K562 (cell line): ENCODE results near the gene AIPL1. TPM values are rescaled to one million over a fixed set of nuclear protein-coding genes. Genes with fewer than 3 reads are reported as not detected.

Experiments used
- ATAC-seq: fragments of 200-7000 bp; cut with Tn5 transposase; 3 replicates; pipeline ENCODE4 v1.9.1; 2020; ENCODE audit warnings: moderate library complexity
- BruUV-seq: library from RNA; stranded (reverse); fragments of 400-500 nt; replicated peaks from 2 replicates; lab custom pipeline; 2021; lab: Mats Ljungman, UMichigan
- CTCF ChIA-PET: fragments of 300-600 bp; formaldehyde crosslinking; extraction: SDS; loops from one replicate; lab custom pipeline; 2021; ENCODE audit warnings: low intra/inter-chr PET ratio; lab: Yijun Ruan, JAX
- POLR2A ChIA-PET: fragments of 300-600, 350-650 bp; sonication (Branson Sonifier 250); formaldehyde crosslinking; extraction: SDS; loops from one replicate; lab custom pipeline; 2021; ENCODE audit warnings: antibody characterized with exemption, inconsistent platforms; lab: Yijun Ruan, JAX
- DNase-seq, 4 experiments: peaks; one replicate each; pipeline versions ENCODE4 v3.0.0 to v3.0.0-alpha.2; 2011 to 2018; ENCODE audit warnings: low spot score in 3 of 4, mixed read lengths in 3 of 4; ENCODE audit errors: extremely low read depth in 1 of 4
- FAIRE-seq: peaks from 2 replicates; lab custom pipeline; 2011; peaks lifted over from hg19 to GRCh38; lab: Jason Lieb, UNC
- H2AFZ ChIP-seq: 2 replicates; pipeline ENCODE4 v1.6.0; 2011; ENCODE audit warnings: low read depth, low read length, control low read depth, inconsistent platforms
- H3K27ac ChIP-seq: fragments of 200-600 bp; 3 replicates; pipeline ENCODE4 v1.8.0; 2011; ENCODE audit warnings: low read depth, mild to moderate bottlenecking, control low read depth, inconsistent platforms, low read length, moderate library complexity, mixed read lengths; ENCODE audit errors: extremely low read depth
- H3K27me3 ChIP-seq, 2 experiments: fragments of 300-600 bp in 1 of 2; 2 replicates in 1 of 2; 3 replicates in 1 of 2; pipeline versions ENCODE4 v1.6.0 to v1.8.0; 2011; ENCODE audit warnings: inconsistent platforms in 2 of 2, low read length in 2 of 2, mild to moderate bottlenecking in 1 of 2, mixed read lengths in 1 of 2, moderate library complexity in 1 of 2; ENCODE audit not compliant: control insufficient read depth in 2 of 2, insufficient read depth in 2 of 2
- H3K36me3 ChIP-seq: fragments of 300-600 bp; 3 replicates; pipeline ENCODE4 v1.8.0; 2011; ENCODE audit warnings: mild to moderate bottlenecking, low read length, inconsistent platforms; ENCODE audit not compliant: control insufficient read depth, insufficient read depth
- H3K4me1 ChIP-seq, 2 experiments: fragments of 200-600 bp in 1 of 2; replicated peaks in 1 of 2; 2 replicates in 1 of 2; 3 replicates in 1 of 2; pipeline versions ENCODE4 v1.5.1 to v1.8.0; 2011; ENCODE audit warnings: inconsistent platforms in 2 of 2, low read length in 2 of 2, mild to moderate bottlenecking in 1 of 2, mixed read lengths in 1 of 2, moderate library complexity in 1 of 2; ENCODE audit not compliant: control insufficient read depth in 2 of 2, insufficient read depth in 2 of 2
- H3K4me2 ChIP-seq: 2 replicates; pipeline ENCODE4 v1.6.1; 2011; ENCODE audit warnings: low read length, control low read depth, inconsistent platforms, mixed read lengths; ENCODE audit not compliant: insufficient read depth
- H3K4me3 ChIP-seq: fragments of 200-600 bp; sonication (generic), shearing (Covaris generic); 2 replicates; pipeline ENCODE4 v1.5.1; 2016; ENCODE audit warnings: control low read depth, inconsistent platforms
- H3K79me2 ChIP-seq: fragments of 200-600 bp; 3 replicates; pipeline ENCODE4 v1.8.0; 2011; ENCODE audit warnings: low read length, inconsistent platforms; ENCODE audit not compliant: control insufficient read depth, insufficient read depth
- H3K9ac ChIP-seq, 2 experiments: 2 replicates each; pipeline versions ENCODE4 v1.6.0 to v1.6.1; 2011; ENCODE audit warnings: low read depth in 2 of 2, low read length in 2 of 2, control low read depth in 1 of 2, inconsistent platforms in 1 of 2, mild to moderate bottlenecking in 1 of 2, mixed read lengths in 1 of 2; ENCODE audit not compliant: insufficient read depth in 1 of 2
- H3K9me1 ChIP-seq: one replicate; pipeline ENCODE4 v1.6.0; 2011; ENCODE audit warnings: inconsistent platforms, mild to moderate bottlenecking, low read length, moderate library complexity; ENCODE audit not compliant: control insufficient read depth, insufficient read depth
- H3K9me3 ChIP-seq: replicated peaks from 2 replicates; pipeline ENCODE4 v1.5.1; 2011; ENCODE audit warnings: low read depth, low read length, inconsistent platforms; ENCODE audit not compliant: control insufficient read depth, insufficient read depth
- H4K20me1 ChIP-seq: replicated peaks from 2 replicates; pipeline ENCODE4 v1.6.1; 2011; ENCODE audit warnings: low read length, inconsistent platforms, mixed read lengths; ENCODE audit not compliant: control insufficient read depth, insufficient read depth
- BACH1 ChIP-seq: fragments of 200-800 bp; sonication (Bioruptor generic); IDR thresholded peaks from 2 replicates; pipeline ENCODE4 v1.6.1; 2016; ENCODE audit warnings: missing genetic modification characterization, missing compliant biosample characterization
- CCAR2 ChIP-seq: fragments of 200-400 bp; formaldehyde crosslinking; IDR thresholded peaks from 2 replicates; pipeline ENCODE4 v1.6.1; 2017; ENCODE audit warnings: mild to moderate bottlenecking, low read depth, low read length
- CTBP1 ChIP-seq: fragments of 450-650 bp; IDR thresholded peaks from 2 replicates; pipeline ENCODE4 v1.6.1; 2016; ENCODE audit warnings: borderline replicate concordance
- HMG20B ChIP-seq: fragments of 250-450 bp; sonication (Bioruptor Pico); IDR thresholded peaks from 2 replicates; pipeline ENCODE4 v1.5.0; 2021; ENCODE audit warnings: mild to moderate bottlenecking
- HNRNPUL1 ChIP-seq: fragments of 200-400 bp; formaldehyde crosslinking; IDR thresholded peaks from 2 replicates; pipeline ENCODE4 v1.6.1; 2017; ENCODE audit warnings: low read length
- KAT2B ChIP-seq: IDR thresholded peaks from one replicate; pipeline ENCODE4 v1.6.1; 2012; ENCODE audit warnings: low read depth, mild to moderate bottlenecking, control low read depth, inconsistent platforms, low read length, moderate library complexity
- KAT7 ChIP-seq: sonication (generic); formaldehyde crosslinking; IDR thresholded peaks from 2 replicates; pipeline ENCODE4 v1.8.0; 2022; ENCODE audit warnings: missing genetic modification reagents, mild to moderate bottlenecking, borderline replicate concordance
- MAFG ChIP-seq: fragments of 450-650 bp; conservative IDR thresholded peaks from 2 replicates; pipeline ENCODE4 v1.6.1; 2016; ENCODE audit warnings: missing genetic modification characterization, missing compliant biosample characterization
- MCM3 ChIP-seq: fragments of 450-650 bp; IDR thresholded peaks from 2 replicates; pipeline ENCODE4 v1.6.1; 2016
- POLR2B ChIP-seq: fragments of 450-650 bp; IDR thresholded peaks from 2 replicates; pipeline ENCODE4 v1.6.1; 2018; ENCODE audit warnings: low read depth; ENCODE audit not compliant: partially characterized antibody
- ZFP30 ChIP-seq: fragments of 250-450 bp; sonication (Bioruptor Pico); IDR thresholded peaks from 2 replicates; pipeline ENCODE4 v1.8.0; 2022; ENCODE audit warnings: moderate library complexity, mild to moderate bottlenecking, inconsistent platforms, borderline replicate concordance
- ZNF133 ChIP-seq: fragments of 250-450 bp; sonication (Bioruptor Pico); IDR thresholded peaks from 2 replicates; pipeline ENCODE4 v1.4.0; 2020; ENCODE audit warnings: mild to moderate bottlenecking
- ZNF699 ChIP-seq: fragments of 250-450 bp; sonication (Bioruptor Pico); IDR thresholded peaks from 2 replicates; pipeline ENCODE4 v1.8.0; 2021; ENCODE audit warnings: mild to moderate bottlenecking, moderate library complexity; ENCODE audit not compliant: insufficient replicate concordance
- WGBS: fragments of 100-300 bp; shearing (Covaris generic); methylation state at CpG from one replicate; pipeline ENCODE4 v1.1.6; 2016; ENCODE audit warnings: low coverage, mixed read lengths; ENCODE audit not compliant: insufficient coverage; ENCODE audit errors: missing lambda C conversion rate; 5-methylcytosine and 5-hydroxymethylcytosine counted together
- in situ Hi-C: fragments of 300-500 bp; cut with MboI; formaldehyde crosslinking; loops from 4 replicates; pipeline ENCODE4 v1.15.0; 2018; ENCODE audit warnings: inconsistent platforms, mixed read lengths
- intact Hi-C: fragments of 100-400 bp; cut with micrococcal nuclease; formaldehyde crosslinking; loops from 2 replicates; pipeline ENCODE4 v1.14.2; 2022
- polyA plus RNA-seq, 8 experiments: library from polyadenylated mRNA; depleted of rRNA in 4 of 8; stranded (reverse) in 5 of 8; unstranded in 3 of 8; fragments of >200 nt; fragmentation: Nextera tagmentation in 2 of 8; fragmentation: Illumina TruSeq in 1 of 8; extraction: Ambion mirVana in 2 of 8; extraction: Trizol in 1 of 8; gene quantifications; 2 replicates each; pipeline versions ENCODE4 v1.2.1 to v1.2.3, GENCODE V29; 2011 to 2014; ENCODE audit warnings: inconsistent platforms in 1 of 8, missing spikeins in 1 of 8
- total RNA-seq, 7 experiments: library from RNA; depleted of rRNA in 6 of 7; stranded (reverse); fragments of >200 nt in 6 of 7; fragmentation: Illumina TruSeq in 2 of 7; extraction: Trizol in 2 of 7; gene quantifications; 2 replicates each; pipeline versions ENCODE4 v1.2.1 to v1.2.3, GENCODE V29; 2011 to 2021; ENCODE audit warnings: low replicate concordance in 1 of 7
- TF ChIP-seq, protein P1 (sequence below): fragments of 450-650 bp; IDR thresholded peaks from 2 replicates; pipeline ENCODE4 v1.6.1; 2016; ENCODE audit warnings: mild to moderate bottlenecking
- TF ChIP-seq, protein P2 (sequence below): sonication (generic); formaldehyde crosslinking; IDR thresholded peaks from 2 replicates; pipeline ENCODE4 v1.9.0; 2022; ENCODE audit warnings: mild to moderate bottlenecking, missing genetic modification reagents
- TF ChIP-seq, protein P3 (sequence below), 2 experiments: fragments of 450-650 bp; IDR thresholded peaks; 2 replicates each; pipeline ENCODE4 v1.6.1; 2018; ENCODE audit warnings: mild to moderate bottlenecking in 2 of 2, low read depth in 1 of 2; ENCODE audit not compliant: partially characterized antibody in 2 of 2

AIPL1 gene
- total and polyA plus RNA-seq, 9 of the 15 experiments (the other 6 are each of a cell fraction or from before 2014, with no cell fraction given): not detected

DNA sequence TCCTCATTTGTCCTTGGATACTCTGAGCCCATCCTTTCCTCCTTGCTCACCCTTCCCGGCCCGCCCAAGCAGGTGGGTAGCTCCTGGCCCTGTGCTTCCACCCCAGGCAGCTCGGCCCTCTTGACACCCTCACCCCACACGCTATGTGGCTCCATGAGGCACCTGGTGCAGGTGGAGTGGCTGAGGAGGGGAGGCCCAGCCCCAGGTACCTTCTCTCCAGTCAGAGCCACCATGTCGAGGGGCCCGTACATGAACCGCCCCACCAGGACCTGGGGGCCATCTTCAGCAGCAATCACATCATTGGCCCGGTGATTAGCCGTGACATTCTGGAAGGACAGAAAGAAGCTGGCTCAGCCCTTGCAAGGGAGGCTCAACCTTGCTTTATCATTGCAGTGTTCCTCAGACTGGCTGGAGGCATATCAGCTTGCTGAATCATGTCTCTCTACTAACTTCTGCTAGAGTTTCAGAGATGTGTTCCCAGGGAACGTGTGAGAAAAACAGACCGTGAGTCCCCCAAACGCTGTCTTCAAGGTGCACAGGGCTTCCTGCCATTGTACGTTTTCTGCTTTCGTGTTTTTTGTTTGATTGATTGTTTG is 29.6 kb upstream of the AIPL1 start:
- peaks cover 0 to 9% of the 10 kb centered on the region in 2 experiments; a peak in 2 of 5 replicates for H3K27me3 ChIP-seq
- peak in 2 of 4 experiments; percentile 21 to 29 for DNase-seq
- no peaks in the 10 kb centered on the region for H3K9me3 ChIP-seq
- CTCF ChIA-PET: no interaction called here
- H2AFZ ChIP-seq: no peak overlapping the region
- H3K36me3 ChIP-seq: no peaks in the 10 kb centered on the region
- H3K79me2 ChIP-seq: no peaks in the 10 kb centered on the region
- WGBS: 8% methylated on average over 9 of the region's 14 CpGs
- no TSS peak for BruUV-seq
- no peaks in the 10 kb centered on the region for H3K9me1 ChIP-seq
- no peak overlapping the region for H3K4me3 ChIP-seq
- peak overlapping the region; percentile 18; the same call in 1 of the 2 replicates for H3K4me2 ChIP-seq
- no peak overlapping the region for H3K9ac ChIP-seq
- peak; percentile 26 for FAIRE-seq
- no peak overlapping the region for H3K27ac ChIP-seq
- intact Hi-C loops: no loop called here
- in situ Hi-C loops: no loop called here
- POLR2A ChIA-PET: interaction anchor here (0.5 to 0.7 kb wide), 3 partner anchors 12 to 1150 kb away, joined by 3 read pairs; partner anchors contain the start of gene FXR2
- no peaks in the 10 kb centered on the region for H4K20me1 ChIP-seq
- peaks cover 12 to 18% of the 10 kb centered on the region in 2 experiments; a peak in 4 of 5 replicates for H3K4me1 ChIP-seq
- ATAC-seq: peak; percentile 68
- peak; percentile 65 for TF ChIP-seq MAFG (tag)
- no peak for TF ChIP-seq HNRNPUL1
- TF ChIP-seq, protein P1, sequence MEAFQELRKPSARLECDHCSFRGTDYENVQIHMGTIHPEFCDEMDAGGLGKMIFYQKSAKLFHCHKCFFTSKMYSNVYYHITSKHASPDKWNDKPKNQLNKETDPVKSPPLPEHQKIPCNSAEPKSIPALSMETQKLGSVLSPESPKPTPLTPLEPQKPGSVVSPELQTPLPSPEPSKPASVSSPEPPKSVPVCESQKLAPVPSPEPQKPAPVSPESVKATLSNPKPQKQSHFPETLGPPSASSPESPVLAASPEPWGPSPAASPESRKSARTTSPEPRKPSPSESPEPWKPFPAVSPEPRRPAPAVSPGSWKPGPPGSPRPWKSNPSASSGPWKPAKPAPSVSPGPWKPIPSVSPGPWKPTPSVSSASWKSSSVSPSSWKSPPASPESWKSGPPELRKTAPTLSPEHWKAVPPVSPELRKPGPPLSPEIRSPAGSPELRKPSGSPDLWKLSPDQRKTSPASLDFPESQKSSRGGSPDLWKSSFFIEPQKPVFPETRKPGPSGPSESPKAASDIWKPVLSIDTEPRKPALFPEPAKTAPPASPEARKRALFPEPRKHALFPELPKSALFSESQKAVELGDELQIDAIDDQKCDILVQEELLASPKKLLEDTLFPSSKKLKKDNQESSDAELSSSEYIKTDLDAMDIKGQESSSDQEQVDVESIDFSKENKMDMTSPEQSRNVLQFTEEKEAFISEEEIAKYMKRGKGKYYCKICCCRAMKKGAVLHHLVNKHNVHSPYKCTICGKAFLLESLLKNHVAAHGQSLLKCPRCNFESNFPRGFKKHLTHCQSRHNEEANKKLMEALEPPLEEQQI: no peak
- no peak for TF ChIP-seq POLR2B
- TF ChIP-seq ZNF699 (CRISPR knock-in tag): no peak
- no peak for TF ChIP-seq ZNF133 (CRISPR knock-in tag)
- no peak for TF ChIP-seq ZFP30 (CRISPR knock-in tag)
- TF ChIP-seq, protein P2, sequence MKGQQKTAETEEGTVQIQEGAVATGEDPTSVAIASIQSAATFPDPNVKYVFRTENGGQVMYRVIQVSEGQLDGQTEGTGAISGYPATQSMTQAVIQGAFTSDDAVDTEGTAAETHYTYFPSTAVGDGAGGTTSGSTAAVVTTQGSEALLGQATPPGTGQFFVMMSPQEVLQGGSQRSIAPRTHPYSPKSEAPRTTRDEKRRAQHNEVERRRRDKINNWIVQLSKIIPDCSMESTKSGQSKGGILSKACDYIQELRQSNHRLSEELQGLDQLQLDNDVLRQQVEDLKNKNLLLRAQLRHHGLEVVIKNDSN (CRISPR knock-in tag): no peak
- no peak for TF ChIP-seq CTBP1
- TF ChIP-seq BACH1 (tag): no peak
- TF ChIP-seq, protein P3, sequence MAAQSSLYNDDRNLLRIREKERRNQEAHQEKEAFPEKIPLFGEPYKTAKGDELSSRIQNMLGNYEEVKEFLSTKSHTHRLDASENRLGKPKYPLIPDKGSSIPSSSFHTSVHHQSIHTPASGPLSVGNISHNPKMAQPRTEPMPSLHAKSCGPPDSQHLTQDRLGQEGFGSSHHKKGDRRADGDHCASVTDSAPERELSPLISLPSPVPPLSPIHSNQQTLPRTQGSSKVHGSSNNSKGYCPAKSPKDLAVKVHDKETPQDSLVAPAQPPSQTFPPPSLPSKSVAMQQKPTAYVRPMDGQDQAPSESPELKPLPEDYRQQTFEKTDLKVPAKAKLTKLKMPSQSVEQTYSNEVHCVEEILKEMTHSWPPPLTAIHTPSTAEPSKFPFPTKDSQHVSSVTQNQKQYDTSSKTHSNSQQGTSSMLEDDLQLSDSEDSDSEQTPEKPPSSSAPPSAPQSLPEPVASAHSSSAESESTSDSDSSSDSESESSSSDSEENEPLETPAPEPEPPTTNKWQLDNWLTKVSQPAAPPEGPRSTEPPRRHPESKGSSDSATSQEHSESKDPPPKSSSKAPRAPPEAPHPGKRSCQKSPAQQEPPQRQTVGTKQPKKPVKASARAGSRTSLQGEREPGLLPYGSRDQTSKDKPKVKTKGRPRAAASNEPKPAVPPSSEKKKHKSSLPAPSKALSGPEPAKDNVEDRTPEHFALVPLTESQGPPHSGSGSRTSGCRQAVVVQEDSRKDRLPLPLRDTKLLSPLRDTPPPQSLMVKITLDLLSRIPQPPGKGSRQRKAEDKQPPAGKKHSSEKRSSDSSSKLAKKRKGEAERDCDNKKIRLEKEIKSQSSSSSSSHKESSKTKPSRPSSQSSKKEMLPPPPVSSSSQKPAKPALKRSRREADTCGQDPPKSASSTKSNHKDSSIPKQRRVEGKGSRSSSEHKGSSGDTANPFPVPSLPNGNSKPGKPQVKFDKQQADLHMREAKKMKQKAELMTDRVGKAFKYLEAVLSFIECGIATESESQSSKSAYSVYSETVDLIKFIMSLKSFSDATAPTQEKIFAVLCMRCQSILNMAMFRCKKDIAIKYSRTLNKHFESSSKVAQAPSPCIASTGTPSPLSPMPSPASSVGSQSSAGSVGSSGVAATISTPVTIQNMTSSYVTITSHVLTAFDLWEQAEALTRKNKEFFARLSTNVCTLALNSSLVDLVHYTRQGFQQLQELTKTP (IDR thresholded peaks at IDR 0.05; ENCODE audit: low read depth in 1 of 2, partially characterized antibody in 2 of 2): no peak
- TF ChIP-seq KAT2B: no peak
- no peak for TF ChIP-seq MCM3
- TF ChIP-seq KAT7 (CRISPR knock-in tag): no peak
- TF ChIP-seq HMG20B (CRISPR knock-in tag): no peak
- no peak for TF ChIP-seq CCAR2
